Activated CD8-positive, alpha-beta memory T cell treated with anti-CD3 and anti-CD28 coated beads, Interleukin-2, amount 10 ng/mL, durations not matched to agents 7 days and 5 days (primary cell): ENCODE measurements around the gene ADGRE3. TPM values are rescaled to one million over a fixed set of nuclear protein-coding genes. Genes with fewer than 3 reads are reported as not detected.
"Not testable (repeated sequence)": the region's sequence is repeated elsewhere in the genome, so short reads cannot be mapped to it uniquely, and the experiment has no call there.

Experiments
- ATAC-seq: fragments of 150-1000 bp; cut with Tn5 transposase; one replicate; pipeline ENCODE4 v1.10.0; 2021; ENCODE audit warnings: moderate library complexity
- CTCF ChIA-PET: fragments of 350-600 bp; sonication (Branson Sonifier 250); formaldehyde crosslinking; loops from one replicate; lab custom pipeline; 2021; ENCODE audit warnings: antibody characterized with exemption; lab: Charles Lee
- DNase-seq: peaks from one replicate; pipeline ENCODE4 v3.0.0-alpha.2; 2020
- H3K27ac Mint-ChIP-seq: one replicate; pipeline ENCODE4 v1.8.0; 2021; ENCODE audit warnings: mild to moderate bottlenecking, mixed read lengths
- H3K27me3 Mint-ChIP-seq: one replicate; pipeline ENCODE4 v1.8.0; 2021; ENCODE audit warnings: mixed read lengths
- H3K36me3 Mint-ChIP-seq: one replicate; pipeline ENCODE4 v1.8.0; 2021; ENCODE audit warnings: mild to moderate bottlenecking, mixed read lengths
- H3K4me1 Mint-ChIP-seq: one replicate; pipeline ENCODE4 v1.8.0; 2021; ENCODE audit warnings: mixed read lengths
- H3K4me3 Mint-ChIP-seq: one replicate; pipeline ENCODE4 v1.8.0; 2021; ENCODE audit warnings: mild to moderate bottlenecking, moderate library complexity, mixed read lengths
- H3K9me3 Mint-ChIP-seq: one replicate; pipeline ENCODE4 v1.8.0; 2022; ENCODE audit warnings: low read depth, mixed read lengths
- total RNA-seq, 2 experiments: library from RNA; stranded (reverse); gene quantifications; one replicate each; pipeline ENCODE4 v1.2.3, GENCODE V29; 2021

The ADGRE3 gene
- total RNA-seq, 2 experiments from 2014 or later, result not detected

DNA sequence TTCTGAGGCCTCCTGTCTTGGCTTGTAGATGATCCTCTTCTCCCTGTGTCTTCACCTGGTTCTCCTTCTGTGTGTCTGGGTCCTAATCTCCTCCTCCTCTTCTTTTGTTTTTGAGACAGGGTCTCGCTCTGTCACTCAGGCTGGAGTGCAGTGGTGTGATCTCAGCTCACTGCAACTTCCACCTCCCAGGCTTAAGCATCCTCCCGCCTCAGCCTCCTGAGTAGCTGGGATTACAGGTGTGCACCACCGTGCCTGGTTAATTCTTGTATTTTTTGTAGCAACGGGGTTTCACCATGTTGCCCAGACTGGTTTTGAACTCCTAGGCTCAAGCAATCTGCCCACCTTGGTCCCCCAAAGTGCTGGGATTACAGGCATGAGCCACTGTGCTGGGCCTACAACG, 62.4 kb downstream of the ADGRE3 start:
- H3K27ac Mint-ChIP-seq, H3K4me1 Mint-ChIP-seq, CTCF ChIA-PET, H3K9me3 Mint-ChIP-seq, ATAC-seq, H3K27me3 Mint-ChIP-seq, H3K4me3 Mint-ChIP-seq, DNase-seq, H3K36me3 Mint-ChIP-seq: not testable (repeated sequence)

DNA sequence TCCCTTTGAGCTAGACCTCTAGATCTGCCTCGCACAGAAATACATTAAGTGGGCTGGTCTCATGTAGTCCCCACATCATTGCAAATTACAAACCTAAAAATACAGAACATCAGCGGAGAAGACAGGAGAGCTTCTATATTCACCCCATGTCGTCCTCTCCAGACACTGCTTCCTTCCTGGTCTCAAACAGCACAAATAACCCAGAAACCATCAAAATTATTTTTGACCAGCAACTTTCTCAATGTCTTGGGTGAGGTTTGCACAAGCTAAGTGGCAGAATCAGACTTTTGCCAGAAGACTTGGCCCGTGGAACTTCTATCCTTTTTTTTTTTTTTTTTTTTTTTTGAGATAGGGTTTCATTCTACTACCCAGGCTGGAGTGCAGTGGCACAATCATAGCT, 63.6 kb downstream of the ADGRE3 start:
- ATAC-seq (no peak), DNase-seq (no peak)
- CTCF ChIA-PET, result interaction anchor here (0.8 to 1.4 kb wide), 2 partner anchors 36 to 76 kb away, joined by 3 read pairs; no protein-coding TSS in a partner anchor
- no peaks in the 10 kb centered on the region for H3K36me3 Mint-ChIP-seq
- H3K9me3 Mint-ChIP-seq, result no peaks in the 10 kb centered on the region
- no peaks in the 10 kb centered on the region for H3K4me1 Mint-ChIP-seq
- no peak overlapping the region for H3K4me3 Mint-ChIP-seq
- no peaks in the 10 kb centered on the region for H3K27me3 Mint-ChIP-seq
- H3K27ac Mint-ChIP-seq, result no peak overlapping the region

DNA sequence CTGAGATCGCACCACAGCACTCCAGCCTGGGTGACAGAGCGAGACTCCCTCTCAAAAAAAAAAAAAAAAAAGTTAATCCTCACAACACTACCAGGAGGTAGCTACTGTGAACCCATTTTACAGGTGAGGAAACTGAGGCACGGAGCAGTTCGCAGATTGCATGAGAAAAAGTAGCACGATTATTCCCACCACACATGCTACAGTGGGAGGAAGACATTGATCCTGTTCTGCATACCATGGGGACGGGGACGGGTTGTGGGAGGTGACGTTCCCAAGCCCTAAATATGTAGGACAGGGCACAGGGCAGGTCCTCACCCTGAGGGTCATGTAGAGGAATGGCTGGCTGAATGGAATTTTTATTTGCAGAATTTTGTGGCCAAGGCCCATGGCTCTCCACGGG, 68.0 kb downstream of the ADGRE3 start:
- no peaks in the 10 kb centered on the region for H3K36me3 Mint-ChIP-seq
- ATAC-seq, result no peak
- peaks cover 1% of the 10 kb centered on the region for H3K4me1 Mint-ChIP-seq
- CTCF ChIA-PET, result interaction anchor here (0.7 kb wide), 1 partner anchor 164 kb away, joined by 3 read pairs; no protein-coding TSS in a partner anchor
- no peak overlapping the region for H3K27ac Mint-ChIP-seq
- no peaks in the 10 kb centered on the region for H3K27me3 Mint-ChIP-seq
- H3K9me3 Mint-ChIP-seq, result no peaks in the 10 kb centered on the region
- H3K4me3 Mint-ChIP-seq, result no peak overlapping the region
- DNase-seq, result no peak

DNA sequence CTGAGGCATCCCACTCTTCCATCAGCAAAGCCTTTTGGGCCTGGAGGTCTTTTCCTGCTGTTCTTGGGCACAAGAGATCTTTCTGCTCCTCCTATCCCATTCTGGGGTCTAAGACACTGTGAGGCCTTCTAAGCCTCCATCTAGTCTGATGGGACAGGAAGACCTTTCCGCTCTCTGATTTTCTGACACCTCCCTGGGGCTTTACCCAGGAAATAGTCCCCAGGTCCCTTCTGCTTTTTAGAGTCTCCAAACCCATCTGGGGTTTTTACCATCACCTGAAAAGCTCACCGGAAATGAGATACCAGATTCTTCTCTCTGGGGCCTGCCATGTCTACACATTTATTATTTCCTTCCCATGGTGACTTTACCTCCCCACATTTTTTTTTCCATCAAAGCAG, 70.7 kb downstream of the ADGRE3 start:
- H3K4me3 Mint-ChIP-seq, result no peak overlapping the region
- no peak overlapping the region for H3K27ac Mint-ChIP-seq
- ATAC-seq (no peak), DNase-seq (no peak)
- H3K36me3 Mint-ChIP-seq, result no peaks in the 10 kb centered on the region
- peaks cover 1% of the 10 kb centered on the region for H3K4me1 Mint-ChIP-seq
- H3K27me3 Mint-ChIP-seq, result no peaks in the 10 kb centered on the region
- no peaks in the 10 kb centered on the region for H3K9me3 Mint-ChIP-seq
- CTCF ChIA-PET, result no interaction called here

DNA sequence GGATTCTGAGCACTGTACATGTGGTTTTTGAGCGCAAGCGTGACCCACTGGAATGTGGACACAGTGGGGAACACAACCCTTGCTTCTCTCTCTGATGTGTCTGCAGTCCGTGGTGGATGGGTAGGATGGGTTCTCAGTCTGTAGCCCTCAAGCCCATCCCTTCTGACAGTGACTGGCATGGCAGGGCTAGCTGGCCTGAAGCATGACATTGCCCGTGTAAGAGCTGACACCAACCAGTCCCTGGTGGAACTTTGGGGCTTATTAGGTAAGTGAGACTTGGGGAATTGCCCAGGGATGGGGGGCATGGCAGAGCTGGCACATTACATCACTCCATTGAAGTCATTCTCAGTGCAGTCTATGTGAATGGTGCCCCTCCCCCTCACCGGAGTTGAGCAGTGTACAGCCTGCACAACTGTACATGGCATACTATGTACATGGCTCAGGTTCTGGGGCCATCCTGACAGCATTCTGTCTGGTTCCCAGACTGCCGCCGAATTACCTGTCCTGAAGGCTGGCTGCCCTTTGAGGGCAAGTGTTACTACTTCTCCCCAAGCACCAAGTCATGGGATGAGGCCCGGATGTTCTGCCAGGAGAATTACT, 75.0 kb downstream of the ADGRE3 start:
- Mint-ChIP-seq H3K27ac (no peak overlapping the region), H3K9me3 (peaks cover 6% of the 10 kb centered on the region), H3K36me3 (peaks cover 5% of the 10 kb centered on the region), H3K27me3 (no peaks in the 10 kb centered on the region), H3K4me1 (peaks cover 1% of the 10 kb centered on the region), H3K4me3 (no peak overlapping the region)
- no peak for ATAC-seq
- CTCF ChIA-PET, result no interaction called here
- no peak for DNase-seq

DNA sequence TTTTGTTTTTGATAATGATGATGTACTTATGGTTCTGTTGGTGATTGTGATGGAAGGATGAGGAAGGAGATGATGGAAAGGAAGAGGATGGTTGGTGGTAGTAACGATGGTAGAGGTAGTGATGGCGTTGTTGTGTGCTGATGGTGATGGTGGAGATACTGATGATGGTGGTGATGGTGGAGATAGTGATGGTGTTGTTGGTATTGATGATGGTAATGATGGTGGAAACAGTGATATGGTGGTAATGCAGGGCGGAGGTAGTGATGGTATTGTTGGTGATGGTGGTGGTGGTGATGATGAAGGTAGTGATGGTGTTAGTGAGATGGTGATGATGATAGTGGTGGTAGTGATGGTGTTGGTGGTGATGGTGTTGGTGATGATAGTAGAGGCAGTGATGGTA, 79.1 kb downstream of the ADGRE3 start:
- ATAC-seq (no peak), DNase-seq (no peak)
- CTCF ChIA-PET, result no interaction called here
- peaks cover 5% of the 10 kb centered on the region for H3K36me3 Mint-ChIP-seq
- no peaks in the 10 kb centered on the region for H3K27me3 Mint-ChIP-seq
- no peaks in the 10 kb centered on the region for H3K4me1 Mint-ChIP-seq
- H3K27ac Mint-ChIP-seq, result no peak overlapping the region
- no peak overlapping the region for H3K4me3 Mint-ChIP-seq
- peaks cover 10% of the 10 kb centered on the region for H3K9me3 Mint-ChIP-seq

DNA sequence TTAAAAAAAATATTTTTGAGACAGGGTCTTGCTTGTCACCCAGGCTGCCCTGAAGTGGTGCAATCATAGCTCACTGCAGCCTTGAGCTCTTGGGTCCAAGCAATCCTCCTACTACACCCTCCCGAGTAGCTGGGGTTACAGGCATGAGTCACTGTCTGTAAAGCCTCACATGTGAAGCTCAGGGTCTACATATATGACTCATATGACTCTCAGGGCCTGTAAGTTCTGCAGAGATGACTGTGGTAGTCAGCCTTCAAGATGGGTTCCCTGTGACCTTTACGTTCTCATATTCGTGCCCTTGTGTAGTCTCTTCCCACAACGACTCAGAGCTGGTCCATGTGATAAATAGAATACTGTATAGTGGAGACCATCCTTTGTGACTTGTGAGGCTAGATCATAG, 85.2 kb downstream of the ADGRE3 start:
- DNase-seq, H3K9me3 Mint-ChIP-seq, H3K27me3 Mint-ChIP-seq, H3K4me3 Mint-ChIP-seq, H3K4me1 Mint-ChIP-seq, CTCF ChIA-PET, H3K27ac Mint-ChIP-seq, H3K36me3 Mint-ChIP-seq: not testable (repeated sequence)
- peak; percentile 52 for ATAC-seq

DNA sequence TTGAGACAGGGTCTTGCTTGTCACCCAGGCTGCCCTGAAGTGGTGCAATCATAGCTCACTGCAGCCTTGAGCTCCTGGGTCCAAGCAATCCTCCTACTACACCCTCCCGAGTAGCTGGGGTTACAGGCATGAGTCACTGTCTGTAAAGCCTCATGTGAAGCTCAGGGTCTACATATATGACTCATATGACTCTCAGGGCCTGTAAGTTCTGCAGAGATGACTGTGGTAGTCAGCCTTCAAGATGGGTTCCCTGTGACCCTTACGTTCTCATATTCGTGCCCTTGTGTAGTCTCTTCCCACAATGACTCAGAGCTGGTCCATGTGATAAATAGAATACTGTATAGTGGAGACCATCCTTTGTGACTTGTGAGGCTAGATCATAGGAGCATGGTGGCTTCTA, 89.5 kb downstream of the ADGRE3 start:
- peak; percentile 72 for DNase-seq
- H3K27me3 Mint-ChIP-seq, H3K9me3 Mint-ChIP-seq, H3K4me1 Mint-ChIP-seq, H3K4me3 Mint-ChIP-seq, H3K36me3 Mint-ChIP-seq, H3K27ac Mint-ChIP-seq: not testable (repeated sequence)
- CTCF ChIA-PET, result interaction anchor here (0.7 kb wide), 1 partner anchor 12 kb away, joined by 4 read pairs; no protein-coding TSS in a partner anchor
- peak; percentile 96 for ATAC-seq

DNA sequence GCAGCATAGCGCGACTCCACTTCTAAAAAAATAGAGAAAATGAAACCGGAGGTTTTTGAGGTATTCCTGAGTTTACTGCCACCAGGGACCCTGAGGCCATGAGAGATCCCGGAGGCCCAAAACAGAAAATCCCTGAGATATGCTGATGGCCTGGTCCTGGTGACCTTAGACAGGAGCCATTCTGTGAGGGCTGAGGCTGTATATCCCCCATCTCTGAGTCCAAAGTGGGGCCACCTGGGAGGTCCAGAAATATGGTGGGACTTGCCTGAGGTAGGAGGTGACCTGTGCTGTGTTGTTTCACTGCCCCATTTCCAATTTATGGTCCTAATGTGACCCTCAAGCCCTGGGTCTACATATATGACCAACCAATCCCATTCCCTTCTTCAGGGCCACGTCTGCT, 90.3 kb downstream of the ADGRE3 start:
- DNase-seq, H3K4me3 Mint-ChIP-seq, H3K4me1 Mint-ChIP-seq, CTCF ChIA-PET, H3K27me3 Mint-ChIP-seq, H3K27ac Mint-ChIP-seq, H3K9me3 Mint-ChIP-seq, ATAC-seq, H3K36me3 Mint-ChIP-seq: not testable (repeated sequence)

DNA sequence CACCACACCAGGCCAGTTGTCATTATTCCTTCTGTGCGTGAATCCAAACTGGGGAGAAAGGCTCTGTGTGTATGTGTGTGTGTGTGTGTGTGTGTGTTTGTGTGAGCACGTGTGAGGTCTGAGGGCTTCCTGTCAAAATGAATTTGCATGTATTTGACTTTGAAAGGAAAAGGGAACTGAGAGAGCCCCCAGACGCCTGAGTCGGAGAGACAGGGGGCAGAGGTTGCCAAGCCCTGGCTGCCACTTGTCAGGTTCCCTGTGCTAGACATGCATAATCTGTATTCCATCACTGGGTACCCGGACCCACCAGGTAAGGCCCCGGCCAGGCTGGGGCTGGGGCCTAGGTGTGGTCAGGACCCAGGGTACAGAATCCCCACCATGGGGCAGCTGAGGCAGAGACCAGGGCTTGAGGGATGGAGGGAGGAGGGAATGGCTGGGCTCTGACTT, 91.7 kb downstream of the ADGRE3 start, which contains the start of gene CLEC17A:
CLEC17A (plus strand) TSS at position 191 of the 447 bp plus-strand sequence; CDS start at position 268, 77 bp downstream.
- H3K27ac Mint-ChIP-seq, result no peak within 1 kb of the TSS
- peaks cover 3% of the 10 kb centered on the region for H3K4me1 Mint-ChIP-seq
- no peak within 1 kb of the TSS for H3K4me3 Mint-ChIP-seq
- no peaks in the 10 kb centered on the region for H3K27me3 Mint-ChIP-seq
- H3K9me3 Mint-ChIP-seq, result no peaks in the 10 kb centered on the region
- no peak for DNase-seq
- H3K36me3 Mint-ChIP-seq, result no peaks in the 10 kb centered on the region
- CTCF ChIA-PET, result no interaction called here
- no peak for ATAC-seq

DNA sequence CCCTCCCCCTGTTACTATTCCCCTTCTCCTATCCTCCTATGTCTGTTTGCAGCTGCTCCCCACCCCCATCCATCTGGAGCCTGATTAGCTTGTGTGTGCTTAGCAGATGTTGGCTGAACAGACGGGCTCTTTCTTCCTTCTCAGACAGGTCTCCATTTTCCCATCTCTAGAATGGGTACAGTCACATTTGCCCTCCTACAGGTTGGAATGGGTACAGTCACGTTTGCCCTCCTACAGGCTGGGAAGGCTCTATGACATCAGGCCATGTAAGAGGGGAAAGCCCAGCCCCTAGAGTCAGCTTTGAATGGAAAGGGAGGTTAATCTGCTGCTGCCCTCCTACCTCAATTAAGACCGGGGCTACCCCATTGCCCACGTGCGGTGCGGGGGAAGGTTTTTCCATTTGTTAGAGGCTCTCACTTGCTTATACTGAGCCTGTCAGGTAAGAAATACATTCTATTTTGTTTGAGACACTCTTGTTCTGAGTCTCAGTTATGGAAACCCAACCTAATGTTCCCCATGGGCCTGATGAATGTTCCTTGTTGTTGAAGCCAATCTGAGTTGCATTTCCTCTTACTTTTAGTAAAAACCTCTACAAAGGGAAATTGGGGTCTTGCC, 93.9 kb downstream of the ADGRE3 start:
- DNase-seq (no peak), ATAC-seq (no peak)
- Mint-ChIP-seq H3K4me1 (peaks cover 3% of the 10 kb centered on the region), H3K4me3 (no peak overlapping the region), H3K9me3 (no peaks in the 10 kb centered on the region), H3K36me3 (no peaks in the 10 kb centered on the region), H3K27me3 (no peaks in the 10 kb centered on the region), H3K27ac (no peak overlapping the region)
- CTCF ChIA-PET, result no interaction called here

DNA sequence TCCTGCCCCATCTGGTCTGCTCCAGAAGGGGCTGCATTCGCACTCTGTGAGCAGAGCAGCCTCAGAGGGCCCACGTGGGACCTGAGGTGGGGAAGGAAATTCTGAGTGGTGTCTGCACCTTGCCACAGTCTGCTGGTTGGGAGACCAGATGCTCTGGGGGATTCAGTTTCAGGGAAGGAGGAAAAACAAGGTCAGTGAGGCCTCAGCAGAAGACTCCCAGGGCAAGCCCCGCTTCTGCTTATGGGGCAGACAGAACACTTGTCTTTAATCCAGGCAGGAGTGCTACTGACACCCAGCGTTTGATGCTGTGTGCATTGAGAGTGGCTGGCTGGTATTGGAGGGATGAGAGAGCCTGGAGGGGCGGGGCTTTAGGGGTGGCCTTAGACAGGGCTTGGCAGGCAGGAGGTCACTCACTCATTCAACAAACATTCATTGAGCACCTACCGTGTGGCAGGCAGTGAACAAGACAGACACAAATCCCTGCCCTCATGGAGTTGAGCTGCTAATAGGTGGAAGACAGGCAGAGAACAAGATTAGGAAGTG, 96.7 kb downstream of the ADGRE3 start:
- DNase-seq (no peak), ATAC-seq (no peak)
- Mint-ChIP-seq H3K9me3 (no peaks in the 10 kb centered on the region), H3K36me3 (no peaks in the 10 kb centered on the region), H3K27me3 (no peaks in the 10 kb centered on the region), H3K27ac (no peak overlapping the region), H3K4me1 (peaks cover 9% of the 10 kb centered on the region), H3K4me3 (no peak overlapping the region)
- CTCF ChIA-PET, result interaction anchor here (1.5 to 8.5 kb wide), 2 partner anchors 21 to 109 kb away, joined by 3 to 226 read pairs; partner anchors contain the start of gene ZNF333

DNA sequence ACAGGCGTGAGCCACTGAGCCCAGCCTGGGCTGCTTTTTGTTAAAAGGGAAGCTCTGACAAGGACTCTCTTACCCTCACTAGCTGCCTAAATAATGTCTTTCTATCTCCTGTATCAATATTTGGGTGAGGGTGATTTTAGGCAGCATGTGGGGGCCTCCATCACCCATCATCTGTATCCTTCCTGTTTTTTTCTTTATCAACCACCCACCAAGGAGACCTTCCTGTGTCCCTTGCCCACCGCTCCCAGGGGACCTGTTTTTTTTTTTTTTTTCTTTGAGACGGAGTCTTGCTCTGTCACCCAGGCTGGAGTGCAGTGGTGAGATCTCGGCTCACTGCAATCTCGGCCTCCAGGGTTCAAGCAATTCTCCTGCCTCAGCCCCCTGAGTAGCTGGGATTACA, 97.4 kb downstream of the ADGRE3 start:
- DNase-seq (no peak), ATAC-seq (no peak)
- H3K4me3 Mint-ChIP-seq, result no peak overlapping the region
- peaks cover 9% of the 10 kb centered on the region for H3K4me1 Mint-ChIP-seq
- CTCF ChIA-PET, result interaction anchor here (1.5 to 8.5 kb wide), 2 partner anchors 21 to 109 kb away, joined by 3 to 226 read pairs; partner anchors contain the start of gene ZNF333
- H3K9me3 Mint-ChIP-seq, result no peaks in the 10 kb centered on the region
- no peaks in the 10 kb centered on the region for H3K27me3 Mint-ChIP-seq
- H3K36me3 Mint-ChIP-seq, result no peaks in the 10 kb centered on the region
- H3K27ac Mint-ChIP-seq, result no peak overlapping the region

DNA sequence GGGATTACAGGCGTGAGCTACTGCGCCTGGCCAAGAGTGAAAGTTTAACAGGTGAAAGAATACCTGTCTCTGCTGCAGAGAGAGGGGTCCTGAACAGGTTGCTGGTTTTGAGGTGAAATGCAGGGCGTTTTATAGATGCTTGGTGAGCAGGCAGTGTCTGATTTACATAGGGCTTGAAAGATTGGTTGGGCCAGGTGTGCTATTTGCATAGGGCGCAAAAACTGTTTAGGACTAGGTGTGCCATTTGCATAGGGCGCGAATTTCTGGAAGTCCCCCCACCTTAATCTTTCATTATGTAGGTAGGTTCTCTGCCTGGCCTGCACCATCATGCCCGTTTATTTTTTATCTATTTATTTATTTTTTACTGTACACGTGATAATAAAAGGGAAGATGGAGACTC, 98.3 kb downstream of the ADGRE3 start:
- Mint-ChIP-seq H3K27me3 (no peaks in the 10 kb centered on the region), H3K27ac (no peak overlapping the region), H3K4me3 (no peak overlapping the region), H3K4me1 (peaks cover 14% of the 10 kb centered on the region), H3K9me3 (no peaks in the 10 kb centered on the region), H3K36me3 (no peaks in the 10 kb centered on the region)
- ATAC-seq (no peak), DNase-seq (no peak)
- CTCF ChIA-PET, result interaction anchor here (1.5 to 8.5 kb wide), 2 partner anchors 20 to 110 kb away, joined by 3 to 226 read pairs; partner anchors contain the start of gene ZNF333
